GM06990 (cell line): ENCODE measurements around the gene IL17RD.

ENCODE experiments used
- DNase-seq: peaks from one replicate; pipeline ENCODE4 v3.0.0-alpha.2; 2011; ENCODE audit not compliant: insufficient read length; ENCODE audit errors: extremely low read depth
- H3K27me3 ChIP-seq: replicated peaks from 2 replicates; pipeline ENCODE4 v1.6.0; 2011; ENCODE audit warnings: low read length; ENCODE audit not compliant: control insufficient read depth, insufficient read depth
- H3K36me3 ChIP-seq: 2 replicates; pipeline ENCODE4 v1.5.1; 2011; ENCODE audit warnings: low read length; ENCODE audit not compliant: control insufficient read depth, insufficient read depth
- H3K4me3 ChIP-seq: replicated peaks from 2 replicates; pipeline ENCODE4 v1.5.1; 2011; ENCODE audit warnings: low read depth, mild to moderate bottlenecking, control low read depth, low read length
- CTCF ChIP-seq: IDR thresholded peaks from 2 replicates; pipeline ENCODE4 v1.5.1; 2011; ENCODE audit warnings: low read length, control low read depth, mild to moderate bottlenecking, inconsistent platforms; ENCODE audit not compliant: insufficient read depth, poor library complexity, severe bottlenecking

IL17RD gene

GRCh38 chr3:57158813-57159738, 6.1 kb downstream of the IL17RD start:
- Histone ChIP-seq H3K27me3 (peaks cover 3% of the 10 kb centered on the region), H3K4me3 (no peak overlapping the region), H3K36me3 (no peaks in the 10 kb centered on the region)
- no peak for TF ChIP-seq CTCF
- DNase-seq = no peak

- H3K36me3 ChIP-seq = no peaks in the 10 kb centered on the region
Observed at GRCh38 chr3:57158325-57158724, 6.8 kb downstream of the IL17RD start.

GRCh38 chr3:57157545-57157944, 7.6 kb downstream of the IL17RD start:
- Histone ChIP-seq H3K4me3 (no peak overlapping the region), H3K27me3 (peaks cover 2% of the 10 kb centered on the region; the same call in 1 of the 2 replicates), H3K36me3 (no peaks in the 10 kb centered on the region)
- TF ChIP-seq CTCF = no peak
- no peak for DNase-seq

More at GRCh38 chr3:57158325-57158724, 6.8 kb downstream of the IL17RD start:
- no peak for DNase-seq
- no peak for TF ChIP-seq CTCF
- Histone ChIP-seq H3K4me3 (no peak overlapping the region), H3K27me3 (peaks cover 3% of the 10 kb centered on the region; the same call in 1 of the 2 replicates)

GRCh38 chr3:57155310-57155643, 9.9 kb downstream of the IL17RD start:
- Histone ChIP-seq H3K4me3 (no peak overlapping the region), H3K36me3 (no peaks in the 10 kb centered on the region), H3K27me3 (0 out of 2 replicates have a peak, but pooled peaks cover 2% of the 10 kb centered on the region)
- TF ChIP-seq CTCF = no peak
- DNase-seq = no peak

- 0 out of 2 replicates have a peak, but pooled peaks cover 2% of the 10 kb centered on the region for H3K27me3 ChIP-seq
Observed at GRCh38 chr3:57154470-57155309, 10.5 kb downstream of the IL17RD start.

More at GRCh38 chr3:57154470-57155309, 10.5 kb downstream of the IL17RD start:
- Histone ChIP-seq H3K4me3 (no peak overlapping the region), H3K36me3 (no peaks in the 10 kb centered on the region)
- TF ChIP-seq CTCF = no peak
- no peak for DNase-seq
